Astrocyte (in vitro differentiated cells and primary cell): ENCODE results near the gene NLGN4Y. TPM values are rescaled to one million over a fixed set of nuclear protein-coding genes. Genes with fewer than 3 reads are reported as not detected.
A peak's percentile ranks its signal among the peaks of the same experiment; 100 is the strongest.

ENCODE experiments used
- DNase-seq: peaks from one replicate; pipeline ENCODE4 v3.0.0-alpha.2; 2010; ENCODE audit warnings: low read depth
- FAIRE-seq: peaks from 2 replicates; lab custom pipeline; 2011; peaks lifted over from hg19 to GRCh38; lab: Jason Lieb, UNC
- H2AFZ ChIP-seq: 2 replicates; pipeline ENCODE4 v1.6.0; 2012; ENCODE audit warnings: low read depth, low read length, inconsistent platforms
- H3K27ac ChIP-seq: 2 replicates; pipeline ENCODE4 v1.5.1; 2011; ENCODE audit warnings: low read depth, low read length, inconsistent platforms
- H3K27me3 ChIP-seq: 2 replicates; pipeline ENCODE4 v1.6.0; 2011; ENCODE audit warnings: low read length, inconsistent platforms; ENCODE audit not compliant: insufficient read depth
- H3K36me3 ChIP-seq: 2 replicates; pipeline ENCODE4 v1.5.1; 2011; ENCODE audit warnings: low read length, inconsistent platforms; ENCODE audit not compliant: insufficient read depth
- H3K4me1 ChIP-seq: 2 replicates; pipeline ENCODE4 v1.5.1; 2011; ENCODE audit warnings: low read length, inconsistent platforms; ENCODE audit not compliant: insufficient read depth
- H3K4me2 ChIP-seq: 2 replicates; pipeline ENCODE4 v1.6.0; 2012; ENCODE audit warnings: low read length, inconsistent platforms
- H3K4me3 ChIP-seq: 2 replicates; pipeline ENCODE4 v1.5.1; 2011; ENCODE audit warnings: low read depth, mild to moderate bottlenecking, low read length, inconsistent platforms; ENCODE audit not compliant: insufficient read depth
- H3K79me2 ChIP-seq: 2 replicates; pipeline ENCODE4 v1.6.0; 2012; ENCODE audit warnings: mild to moderate bottlenecking, low read length, inconsistent platforms; ENCODE audit not compliant: insufficient read depth
- H3K9ac ChIP-seq: 2 replicates; pipeline ENCODE4 v1.6.0; 2012; ENCODE audit warnings: mild to moderate bottlenecking, low read length, inconsistent platforms
- H3K9me3 ChIP-seq: 2 replicates; pipeline ENCODE4 v1.5.1; 2012; ENCODE audit warnings: low read depth, mild to moderate bottlenecking, low read length, inconsistent platforms; ENCODE audit not compliant: insufficient read depth
- H4K20me1 ChIP-seq: 2 replicates; pipeline ENCODE4 v1.6.0; 2012; ENCODE audit warnings: low read length, inconsistent platforms; ENCODE audit not compliant: insufficient read depth
- H3K27ac Mint-ChIP-seq: one replicate; pipeline ENCODE4 v1.8.0; 2021; ENCODE audit warnings: mild to moderate bottlenecking, mixed read lengths; ENCODE audit not compliant: unreplicated experiment
- H3K27me3 Mint-ChIP-seq: one replicate; pipeline ENCODE4 v1.8.0; 2021; ENCODE audit warnings: low read depth, mixed read lengths; ENCODE audit not compliant: unreplicated experiment
- H3K36me3 Mint-ChIP-seq: one replicate; pipeline ENCODE4 v1.8.0; 2021; ENCODE audit warnings: low read depth, mixed read lengths; ENCODE audit not compliant: unreplicated experiment
- H3K4me1 Mint-ChIP-seq: one replicate; pipeline ENCODE4 v1.8.0; 2021; ENCODE audit warnings: low read depth, mixed read lengths; ENCODE audit not compliant: unreplicated experiment
- H3K4me3 Mint-ChIP-seq: one replicate; pipeline ENCODE4 v1.8.0; 2021; ENCODE audit warnings: mild to moderate bottlenecking, moderate library complexity, mixed read lengths; ENCODE audit not compliant: unreplicated experiment
- H3K9me3 Mint-ChIP-seq: one replicate; pipeline ENCODE4 v1.8.0; 2021; ENCODE audit warnings: mild to moderate bottlenecking, mixed read lengths; ENCODE audit not compliant: unreplicated experiment
- EZH2 ChIP-seq: IDR thresholded peaks from 2 replicates; pipeline ENCODE4 v1.6.1; 2012; ENCODE audit warnings: mild to moderate bottlenecking, low read length, inconsistent platforms; ENCODE audit not compliant: insufficient read depth
- total RNA-seq: library from RNA; stranded (reverse); gene quantifications from 2 replicates; pipeline ENCODE4 v1.2.1, GENCODE V29; 2021
- TF ChIP-seq, protein P1 (sequence below): IDR thresholded peaks from 2 replicates; pipeline ENCODE4 v1.5.1; 2011; ENCODE audit warnings: low read depth, mild to moderate bottlenecking, inconsistent platforms, low read length, moderate library complexity; ENCODE audit not compliant: insufficient read depth

The NLGN4Y gene
- total RNA-seq, 1 donor from 2014 or later = 19.7 TPM

DNA sequence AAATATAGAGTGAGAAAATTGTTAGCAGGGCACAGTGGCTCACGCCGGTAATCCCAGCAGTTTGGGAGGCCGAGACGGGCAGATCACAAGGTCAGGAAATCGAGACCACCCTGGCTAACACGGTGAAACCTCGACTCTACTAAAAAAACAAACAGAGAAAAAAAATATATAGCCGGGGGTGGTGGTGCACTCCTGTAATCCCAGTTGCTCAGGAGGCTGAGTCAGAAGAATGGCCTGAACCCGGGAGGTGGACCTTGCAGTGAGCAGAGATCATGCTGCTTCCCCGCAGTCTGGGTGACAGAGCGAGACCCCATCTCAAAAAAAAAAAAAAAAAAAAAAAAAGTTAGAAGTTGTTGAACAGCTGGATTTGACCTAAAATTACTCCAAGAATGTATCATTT lies 269.3 kb downstream of the NLGN4Y start:
- FAIRE-seq (no peak), DNase-seq (no peak)
- H3K27ac Mint-ChIP-seq = no peak overlapping the region
- Histone ChIP-seq H3K4me2 (peak overlapping the region; percentile 41), H3K9ac (no peak overlapping the region), H3K27ac (peak overlapping the region; percentile 52), H3K79me2 (no peaks in the 10 kb centered on the region), H4K20me1 (no peaks in the 10 kb centered on the region), H3K36me3 (no peaks in the 10 kb centered on the region), H2AFZ (no peak overlapping the region), H3K27me3 (no peaks in the 10 kb centered on the region), H3K4me1 (no peaks in the 10 kb centered on the region), H3K9me3 (no peaks in the 10 kb centered on the region), H3K4me3 (no peak overlapping the region)
- no peaks in the 10 kb centered on the region for H3K4me1 Mint-ChIP-seq
- TF ChIP-seq, protein P1, sequence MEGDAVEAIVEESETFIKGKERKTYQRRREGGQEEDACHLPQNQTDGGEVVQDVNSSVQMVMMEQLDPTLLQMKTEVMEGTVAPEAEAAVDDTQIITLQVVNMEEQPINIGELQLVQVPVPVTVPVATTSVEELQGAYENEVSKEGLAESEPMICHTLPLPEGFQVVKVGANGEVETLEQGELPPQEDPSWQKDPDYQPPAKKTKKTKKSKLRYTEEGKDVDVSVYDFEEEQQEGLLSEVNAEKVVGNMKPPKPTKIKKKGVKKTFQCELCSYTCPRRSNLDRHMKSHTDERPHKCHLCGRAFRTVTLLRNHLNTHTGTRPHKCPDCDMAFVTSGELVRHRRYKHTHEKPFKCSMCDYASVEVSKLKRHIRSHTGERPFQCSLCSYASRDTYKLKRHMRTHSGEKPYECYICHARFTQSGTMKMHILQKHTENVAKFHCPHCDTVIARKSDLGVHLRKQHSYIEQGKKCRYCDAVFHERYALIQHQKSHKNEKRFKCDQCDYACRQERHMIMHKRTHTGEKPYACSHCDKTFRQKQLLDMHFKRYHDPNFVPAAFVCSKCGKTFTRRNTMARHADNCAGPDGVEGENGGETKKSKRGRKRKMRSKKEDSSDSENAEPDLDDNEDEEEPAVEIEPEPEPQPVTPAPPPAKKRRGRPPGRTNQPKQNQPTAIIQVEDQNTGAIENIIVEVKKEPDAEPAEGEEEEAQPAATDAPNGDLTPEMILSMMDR = no peak
- no peak for TF ChIP-seq EZH2
- no peaks in the 10 kb centered on the region for H3K9me3 Mint-ChIP-seq
- H3K4me3 Mint-ChIP-seq = no peak overlapping the region
- no peaks in the 10 kb centered on the region for H3K36me3 Mint-ChIP-seq
- no peaks in the 10 kb centered on the region for H3K27me3 Mint-ChIP-seq

DNA sequence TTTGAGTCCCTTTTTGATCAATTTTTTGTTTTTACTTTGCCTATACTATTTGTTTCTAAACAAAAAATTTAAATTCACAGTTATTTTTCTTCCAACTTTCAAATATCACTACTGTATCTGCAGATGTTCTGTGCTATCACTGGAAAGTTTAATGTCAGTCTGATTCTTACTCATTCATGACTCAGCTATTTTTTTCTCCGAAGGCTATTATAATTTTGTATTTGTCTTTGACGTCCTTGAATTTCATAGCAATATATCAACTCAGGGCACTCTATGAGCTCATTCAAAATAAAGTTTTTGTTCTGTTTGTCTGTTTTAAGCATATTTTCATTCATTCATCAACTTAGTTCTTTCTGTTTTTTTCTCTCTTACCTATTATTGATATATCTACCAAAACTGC lies 273.7 kb downstream of the NLGN4Y start:
- no peak overlapping the region for H3K9ac ChIP-seq
- Mint-ChIP-seq H3K9me3 (no peaks in the 10 kb centered on the region), H3K27me3 (no peaks in the 10 kb centered on the region), H3K36me3 (no peaks in the 10 kb centered on the region), H3K27ac (no peak overlapping the region), H3K4me1 (peaks cover 2% of the 10 kb centered on the region), H3K4me3 (no peak overlapping the region)
- peak overlapping the region; percentile 44 for H3K27ac ChIP-seq
- H4K20me1 ChIP-seq = no peaks in the 10 kb centered on the region
- no peaks in the 10 kb centered on the region for H3K9me3 ChIP-seq
- DNase-seq (no peak), FAIRE-seq (no peak)
- H3K4me1 ChIP-seq = peaks cover 5% of the 10 kb centered on the region
- H3K27me3 ChIP-seq = no peaks in the 10 kb centered on the region
- no peak overlapping the region for H3K4me3 ChIP-seq
- TF ChIP-seq, protein P1 = no peak
- no peak for TF ChIP-seq EZH2
- no peaks in the 10 kb centered on the region for H3K79me2 ChIP-seq
- peak overlapping the region; percentile 12 for H3K4me2 ChIP-seq
- no peaks in the 10 kb centered on the region for H3K36me3 ChIP-seq
- H2AFZ ChIP-seq = no peak overlapping the region

DNA sequence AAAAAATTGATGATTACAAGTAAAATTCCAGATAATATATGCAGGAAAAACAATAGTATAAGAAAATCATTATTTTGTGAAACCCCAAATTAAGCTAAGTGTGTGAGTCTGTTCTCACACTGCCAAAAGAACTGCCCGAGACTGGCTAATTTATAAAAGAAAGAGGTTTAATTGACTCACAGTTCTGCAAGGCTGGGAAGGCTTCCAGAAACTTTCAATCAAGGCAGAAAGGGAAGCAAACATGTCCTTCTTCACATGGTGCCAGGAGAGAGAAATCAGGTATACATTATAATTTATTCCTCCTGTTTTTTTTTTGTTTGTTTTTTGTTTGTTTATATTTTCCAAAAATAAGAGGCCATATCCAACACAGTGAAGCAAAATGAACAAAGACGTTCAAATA lies 276.8 kb downstream of the NLGN4Y start:
- no peaks in the 10 kb centered on the region for H3K27me3 Mint-ChIP-seq
- H3K9me3 Mint-ChIP-seq = no peaks in the 10 kb centered on the region
- Histone ChIP-seq H3K27me3 (no peaks in the 10 kb centered on the region), H2AFZ (no peak overlapping the region), H3K4me1 (peaks cover 20% of the 10 kb centered on the region), H3K9ac (no peak overlapping the region), H3K9me3 (no peaks in the 10 kb centered on the region), H4K20me1 (no peaks in the 10 kb centered on the region), H3K79me2 (no peaks in the 10 kb centered on the region), H3K4me2 (no peak overlapping the region), H3K36me3 (no peaks in the 10 kb centered on the region), H3K4me3 (no peak overlapping the region), H3K27ac (peak overlapping the region; percentile 76)
- H3K27ac Mint-ChIP-seq = no peak overlapping the region
- FAIRE-seq = no peak
- TF ChIP-seq EZH2 = no peak
- TF ChIP-seq, protein P1 = no peak
- H3K36me3 Mint-ChIP-seq = no peaks in the 10 kb centered on the region
- DNase-seq = no peak
- no peak overlapping the region for H3K4me3 Mint-ChIP-seq
- peaks cover 14% of the 10 kb centered on the region for H3K4me1 Mint-ChIP-seq
